Panc1 (cell line): ENCODE measurements around the gene PNMA8A. TPM values are rescaled to one million over a fixed set of nuclear protein-coding genes. Genes with fewer than 3 reads are reported as not detected.

ENCODE experiments used
- ATAC-seq: fragments of 200-7000 bp; cut with Tn5 transposase; 2 replicates; pipeline ENCODE4 v1.9.1; 2020; ENCODE audit warnings: mild to moderate bottlenecking, moderate library complexity
- BruUV-seq: library from RNA; stranded (reverse); fragments of 400-500 nt; replicated peaks from 2 replicates; lab custom pipeline; 2021; lab: Mats Ljungman, UMichigan
- CTCF ChIA-PET: fragments of 300-600 bp; sonication (Branson Sonifier 250); formaldehyde crosslinking; loops from one replicate; lab custom pipeline; 2022; ENCODE audit warnings: antibody characterized with exemption; lab: Charles Lee
- POLR2A ChIA-PET: fragments of 300-600 bp; sonication (Branson Sonifier 250); formaldehyde crosslinking; loops from one replicate; lab custom pipeline; 2022; ENCODE audit warnings: antibody characterized with exemption; lab: Charles Lee
- DNase-seq: peaks from one replicate; pipeline ENCODE4 v3.0.0-alpha.2; 2010; ENCODE audit warnings: low read depth, low spot score
- H3K27ac ChIP-seq: 2 replicates; pipeline ENCODE4 v1.5.1; 2011; ENCODE audit warnings: mild to moderate bottlenecking, low read length, inconsistent platforms
- H3K27me3 ChIP-seq: fragments of 200-500 bp; sonication (Bioruptor generic); 2 replicates; pipeline ENCODE4 v1.6.0; 2014; ENCODE audit warnings: low read length, inconsistent platforms; ENCODE audit not compliant: control insufficient read depth, insufficient read depth
- H3K36me3 ChIP-seq: fragments of 200-500 bp; sonication (Bioruptor generic); 2 replicates; pipeline ENCODE4 v1.5.1; 2014; ENCODE audit warnings: inconsistent platforms, mild to moderate bottlenecking, low read length, moderate library complexity; ENCODE audit not compliant: control insufficient read depth, insufficient read depth
- H3K4me1 ChIP-seq: 2 replicates; pipeline ENCODE4 v1.5.1; 2011; ENCODE audit warnings: inconsistent platforms, mild to moderate bottlenecking, low read length, moderate library complexity; ENCODE audit not compliant: control insufficient read depth, insufficient read depth
- H3K4me3 ChIP-seq, 2 experiments: 2 replicates each; pipeline ENCODE4 v1.5.1; 2011 to 2012; ENCODE audit warnings: low read depth in 2 of 2, low read length in 2 of 2, mild to moderate bottlenecking in 2 of 2, inconsistent platforms in 1 of 2, moderate library complexity in 1 of 2
- H3K9me3 ChIP-seq: fragments of 200-500 bp; sonication (Bioruptor generic); 2 replicates; pipeline ENCODE4 v1.5.1; 2014; ENCODE audit warnings: low read depth, mild to moderate bottlenecking, inconsistent platforms, low read length, moderate library complexity; ENCODE audit not compliant: control insufficient read depth, insufficient read depth
- CTCF ChIP-seq: fragments of 450-650 bp; IDR thresholded peaks from 2 replicates; pipeline ENCODE4 v1.5.1; 2017; ENCODE audit warnings: mild to moderate bottlenecking
- POLR2AphosphoS5 ChIP-seq: IDR thresholded peaks from 2 replicates; pipeline ENCODE4 v1.6.1; 2012; ENCODE audit warnings: mild to moderate bottlenecking, low read depth, low read length, moderate library complexity
- SIN3A ChIP-seq: IDR thresholded peaks from 2 replicates; pipeline ENCODE4 v1.6.1; 2012; ENCODE audit warnings: low read depth, mild to moderate bottlenecking, low read length, moderate library complexity, borderline replicate concordance; ENCODE audit not compliant: insufficient read depth
- TCF7L2 ChIP-seq: IDR thresholded peaks from 2 replicates; pipeline ENCODE4 v1.6.1; 2011; ENCODE audit warnings: mild to moderate bottlenecking, low read depth, low read length, inconsistent platforms
- in situ Hi-C: cut with HindIII; loops from 2 replicates; pipeline ENCODE4 v1.10.0; 2016; ENCODE audit warnings: low sequenced_read_pairs, low pct_unique_long_range_greater_than_20kb
- intact Hi-C: fragments of 100-400 bp; cut with micrococcal nuclease; formaldehyde crosslinking; loops from one replicate; pipeline ENCODE4 v1.10.0; 2022; ENCODE audit not compliant: unreplicated experiment
- total RNA-seq: library from RNA; stranded (reverse); gene quantifications from one replicate; pipeline ENCODE4 v1.2.1, GENCODE V29; 2021; ENCODE audit not compliant: unreplicated experiment
- TF ChIP-seq, protein P1 (sequence below), 2 experiments: IDR thresholded peaks; 2 replicates each; pipeline ENCODE4 v1.6.1; 2011 to 2012; ENCODE audit warnings: low read depth in 2 of 2, control low read depth in 1 of 2, low read length in 1 of 2, mild to moderate bottlenecking in 1 of 2, moderate library complexity in 1 of 2; ENCODE audit not compliant: insufficient read depth in 1 of 2

The PNMA8A gene
- total RNA-seq, 1 experiment from 2014 or later = not detected

DNA sequence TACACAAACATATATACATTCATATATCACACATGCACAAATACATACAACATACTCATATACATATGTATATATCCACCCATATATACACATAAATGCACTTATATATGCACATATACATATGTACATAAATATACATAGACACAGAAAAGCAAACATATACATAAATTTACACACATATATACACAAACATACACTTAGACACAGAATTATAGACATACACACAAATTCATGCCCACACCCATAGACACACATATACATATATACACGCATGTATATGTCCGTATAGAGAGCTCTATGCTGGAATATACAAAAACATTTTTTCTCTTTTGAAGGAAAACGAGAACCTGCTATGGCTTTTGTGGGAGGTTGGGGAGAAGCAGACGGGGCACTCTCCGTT, 20.6 kb downstream of the PNMA8A start:
- POLR2A ChIA-PET = no interaction called here
- no peak overlapping the region for H3K27ac ChIP-seq
- H3K4me1 ChIP-seq = no peaks in the 10 kb centered on the region
- ATAC-seq (no peak), DNase-seq (no peak)
- intact Hi-C loops = no loop called here
- no peak overlapping the region for H3K4me3 ChIP-seq
- no TSS peak for BruUV-seq
- no peaks in the 10 kb centered on the region for H3K9me3 ChIP-seq
- in situ Hi-C loops = no loop called here
- no peaks in the 10 kb centered on the region for H3K36me3 ChIP-seq
- CTCF ChIA-PET = interaction anchor here (1.2 kb wide), 1 partner anchor 47 kb away, joined by 3 read pairs; no protein-coding TSS in a partner anchor
- TF ChIP-seq, protein P1, sequence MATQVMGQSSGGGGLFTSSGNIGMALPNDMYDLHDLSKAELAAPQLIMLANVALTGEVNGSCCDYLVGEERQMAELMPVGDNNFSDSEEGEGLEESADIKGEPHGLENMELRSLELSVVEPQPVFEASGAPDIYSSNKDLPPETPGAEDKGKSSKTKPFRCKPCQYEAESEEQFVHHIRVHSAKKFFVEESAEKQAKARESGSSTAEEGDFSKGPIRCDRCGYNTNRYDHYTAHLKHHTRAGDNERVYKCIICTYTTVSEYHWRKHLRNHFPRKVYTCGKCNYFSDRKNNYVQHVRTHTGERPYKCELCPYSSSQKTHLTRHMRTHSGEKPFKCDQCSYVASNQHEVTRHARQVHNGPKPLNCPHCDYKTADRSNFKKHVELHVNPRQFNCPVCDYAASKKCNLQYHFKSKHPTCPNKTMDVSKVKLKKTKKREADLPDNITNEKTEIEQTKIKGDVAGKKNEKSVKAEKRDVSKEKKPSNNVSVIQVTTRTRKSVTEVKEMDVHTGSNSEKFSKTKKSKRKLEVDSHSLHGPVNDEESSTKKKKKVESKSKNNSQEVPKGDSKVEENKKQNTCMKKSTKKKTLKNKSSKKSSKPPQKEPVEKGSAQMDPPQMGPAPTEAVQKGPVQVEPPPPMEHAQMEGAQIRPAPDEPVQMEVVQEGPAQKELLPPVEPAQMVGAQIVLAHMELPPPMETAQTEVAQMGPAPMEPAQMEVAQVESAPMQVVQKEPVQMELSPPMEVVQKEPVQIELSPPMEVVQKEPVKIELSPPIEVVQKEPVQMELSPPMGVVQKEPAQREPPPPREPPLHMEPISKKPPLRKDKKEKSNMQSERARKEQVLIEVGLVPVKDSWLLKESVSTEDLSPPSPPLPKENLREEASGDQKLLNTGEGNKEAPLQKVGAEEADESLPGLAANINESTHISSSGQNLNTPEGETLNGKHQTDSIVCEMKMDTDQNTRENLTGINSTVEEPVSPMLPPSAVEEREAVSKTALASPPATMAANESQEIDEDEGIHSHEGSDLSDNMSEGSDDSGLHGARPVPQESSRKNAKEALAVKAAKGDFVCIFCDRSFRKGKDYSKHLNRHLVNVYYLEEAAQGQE (IDR thresholded peaks at IDR 0.05; ENCODE audit: insufficient read depth in 1 of 2, low read depth in 2 of 2, low read length in 1 of 2) = no peak
- no peak for TF ChIP-seq POLR2AphosphoS5
- no peak for TF ChIP-seq TCF7L2
- TF ChIP-seq CTCF = no peak
- TF ChIP-seq SIN3A = no peak
- H3K27me3 ChIP-seq = no peaks in the 10 kb centered on the region

GRCh38 chr19:46449228-46449627, 22.1 kb downstream of the PNMA8A start:
- Histone ChIP-seq H3K9me3 (no peaks in the 10 kb centered on the region), H3K27me3 (no peaks in the 10 kb centered on the region), H3K4me1 (no peaks in the 10 kb centered on the region), H3K4me3 (no peak overlapping the region), H3K27ac (no peak overlapping the region), H3K36me3 (no peaks in the 10 kb centered on the region)
- in situ Hi-C loops = no loop called here
- ChIA-PET POLR2A (no interaction called here), CTCF (no interaction called here)
- no peak for DNase-seq
- no TSS peak for BruUV-seq
- intact Hi-C loops = no loop called here
- no peak for TF ChIP-seq POLR2AphosphoS5
- TF ChIP-seq CTCF = no peak
- TF ChIP-seq, protein P1 (IDR thresholded peaks at IDR 0.05; ENCODE audit: insufficient read depth in 1 of 2, low read depth in 2 of 2, low read length in 1 of 2) = no peak
- no peak for TF ChIP-seq TCF7L2
- no peak for TF ChIP-seq SIN3A
- ATAC-seq = no peak
